ENCODE data around the gene KBTBD12. TPM values are rescaled to one million over a fixed set of nuclear protein-coding genes. Genes with fewer than 3 reads are reported as not detected.

The KBTBD12 gene
- polyA plus RNA-seq, 1 experiment, result not detected

DNA sequence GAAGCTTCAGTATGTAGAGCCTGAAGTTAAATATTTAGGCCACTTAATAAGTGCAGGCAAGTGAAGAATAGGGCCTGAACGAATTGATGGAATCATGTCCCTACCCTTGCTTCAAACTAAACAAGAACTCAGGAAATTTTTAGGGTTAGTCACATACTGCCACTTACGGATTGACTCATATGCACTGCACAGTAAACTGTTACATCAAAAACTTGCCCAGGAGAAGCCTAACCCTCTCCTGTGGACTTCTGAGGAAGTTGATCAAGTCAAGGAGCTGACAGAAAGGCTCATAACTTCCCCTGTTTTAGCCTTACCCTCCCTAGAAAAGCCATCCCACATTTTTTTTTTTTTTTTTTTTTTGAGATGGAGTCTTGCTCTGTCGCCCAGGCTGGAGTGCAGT lies 20.6 kb upstream of the KBTBD12 start:
- H3K27ac ChIP-seq (ENCODE audit: low read depth, low read length), result no peak overlapping the region

DNA sequence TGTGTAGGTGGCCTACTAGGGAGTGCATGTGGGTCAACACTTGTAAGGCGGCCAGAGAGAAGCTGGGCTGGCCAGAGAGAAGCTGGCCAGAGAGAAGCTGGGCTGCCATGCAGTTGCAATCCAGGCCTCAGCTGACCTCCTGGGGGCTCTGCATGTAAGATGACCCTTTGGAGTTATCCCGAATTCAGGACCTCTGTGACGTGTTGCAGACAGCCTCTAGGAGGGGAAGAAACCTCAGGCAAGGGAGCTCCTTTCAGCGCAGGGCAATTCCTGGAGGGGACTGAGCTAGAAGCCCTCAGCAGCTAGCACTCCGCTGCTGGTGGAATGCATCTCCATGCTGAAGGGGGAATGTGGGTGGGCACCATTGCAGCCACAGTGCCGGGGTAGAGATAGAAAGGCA lies 15.8 kb upstream of the KBTBD12 start:
- Histone ChIP-seq H3K27ac (ENCODE audit: low read depth, low read length) (no peak overlapping the region), H3K4me3 (ENCODE audit: low read depth, low read length) (no peak overlapping the region), H3K9me3 (ENCODE audit: control insufficient read depth, insufficient read depth, low read length) (no peaks in the 10 kb centered on the region), H3K27me3 (ENCODE audit: control insufficient read depth, insufficient read depth, low read length) (peaks cover 15% of the 10 kb centered on the region)
- POLR2A ChIA-PET, result no interaction called here
- CTCF ChIA-PET, result no interaction called here
- no peak for DNase-seq (ENCODE audit: low read depth, low spot score)
- TF ChIP-seq, protein P1, sequence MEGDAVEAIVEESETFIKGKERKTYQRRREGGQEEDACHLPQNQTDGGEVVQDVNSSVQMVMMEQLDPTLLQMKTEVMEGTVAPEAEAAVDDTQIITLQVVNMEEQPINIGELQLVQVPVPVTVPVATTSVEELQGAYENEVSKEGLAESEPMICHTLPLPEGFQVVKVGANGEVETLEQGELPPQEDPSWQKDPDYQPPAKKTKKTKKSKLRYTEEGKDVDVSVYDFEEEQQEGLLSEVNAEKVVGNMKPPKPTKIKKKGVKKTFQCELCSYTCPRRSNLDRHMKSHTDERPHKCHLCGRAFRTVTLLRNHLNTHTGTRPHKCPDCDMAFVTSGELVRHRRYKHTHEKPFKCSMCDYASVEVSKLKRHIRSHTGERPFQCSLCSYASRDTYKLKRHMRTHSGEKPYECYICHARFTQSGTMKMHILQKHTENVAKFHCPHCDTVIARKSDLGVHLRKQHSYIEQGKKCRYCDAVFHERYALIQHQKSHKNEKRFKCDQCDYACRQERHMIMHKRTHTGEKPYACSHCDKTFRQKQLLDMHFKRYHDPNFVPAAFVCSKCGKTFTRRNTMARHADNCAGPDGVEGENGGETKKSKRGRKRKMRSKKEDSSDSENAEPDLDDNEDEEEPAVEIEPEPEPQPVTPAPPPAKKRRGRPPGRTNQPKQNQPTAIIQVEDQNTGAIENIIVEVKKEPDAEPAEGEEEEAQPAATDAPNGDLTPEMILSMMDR (IDR thresholded peaks at IDR 0.05; ENCODE audit: low read depth, low read length), result no peak

More for the DNA sequence above, 20.6 kb upstream of the KBTBD12 start:
- no peak for DNase-seq (ENCODE audit: low read depth, low spot score)
- ChIA-PET CTCF (no interaction called here), POLR2A (no interaction called here)
- no peak overlapping the region for H3K4me3 ChIP-seq (ENCODE audit: low read depth, low read length)
- peaks cover 11% of the 10 kb centered on the region; the same call in 1 of the 2 replicates for H3K9me3 ChIP-seq (ENCODE audit: control insufficient read depth, insufficient read depth, low read length)
- TF ChIP-seq, protein P1 (IDR thresholded peaks at IDR 0.05; ENCODE audit: low read depth, low read length), result no peak
- peaks cover 4% of the 10 kb centered on the region for H3K27me3 ChIP-seq (ENCODE audit: control insufficient read depth, insufficient read depth, low read length)

DNA sequence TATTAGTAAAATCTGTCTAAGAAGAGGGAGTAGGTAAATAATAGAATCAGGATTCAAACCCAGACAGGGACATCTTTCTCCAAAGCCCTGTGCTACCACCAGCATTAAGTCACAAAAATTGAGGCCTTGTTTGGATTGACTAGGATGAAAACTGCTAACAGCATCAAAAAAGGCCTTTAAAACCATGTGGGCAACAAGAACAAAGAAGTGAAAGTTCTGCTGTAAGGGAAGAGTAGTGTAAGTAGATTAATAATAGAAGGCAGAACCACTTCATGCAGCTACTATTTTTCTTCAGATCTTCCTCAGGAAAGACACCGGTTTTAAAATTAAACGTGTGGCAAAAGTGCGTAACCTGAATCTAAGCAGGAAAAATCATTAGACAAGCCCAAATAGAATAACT lies 15.3 kb upstream of the KBTBD12 start:
- CTCF ChIA-PET, result interaction anchor here (0.6 kb wide), 1 partner anchor 17 kb away, joined by 5 read pairs; no protein-coding TSS in a partner anchor
- Histone ChIP-seq H3K27ac (ENCODE audit: low read depth, low read length) (no peak overlapping the region), H3K9me3 (ENCODE audit: control insufficient read depth, insufficient read depth, low read length) (no peaks in the 10 kb centered on the region), H3K27me3 (ENCODE audit: control insufficient read depth, insufficient read depth, low read length) (peaks cover 17% of the 10 kb centered on the region), H3K4me3 (ENCODE audit: low read depth, low read length) (no peak overlapping the region)
- DNase-seq (ENCODE audit: low read depth, low spot score), result no peak
- TF ChIP-seq, protein P1 (IDR thresholded peaks at IDR 0.05; ENCODE audit: low read depth, low read length), result no peak
- POLR2A ChIA-PET, result no interaction called here

DNA sequence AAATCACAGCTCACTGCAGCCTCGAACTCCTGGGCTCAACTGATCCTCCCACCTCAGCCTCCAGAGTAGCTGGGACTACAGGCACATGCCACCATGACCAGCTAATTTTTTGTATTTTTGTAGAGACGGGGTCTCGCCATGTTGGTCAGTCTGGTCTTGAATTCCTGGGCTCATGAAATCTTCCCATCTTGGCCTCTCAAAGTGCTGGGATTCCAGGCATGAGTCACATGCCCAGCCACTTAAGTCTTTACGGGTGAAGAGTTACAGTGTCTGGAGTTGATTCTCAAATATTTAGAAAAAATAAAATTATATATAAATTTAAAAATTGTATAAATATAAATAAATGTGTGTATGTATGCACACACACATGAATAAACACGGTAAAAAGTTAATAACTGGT lies 14.5 kb upstream of the KBTBD12 start:
- ChIA-PET POLR2A (no interaction called here), CTCF (no interaction called here)
- Histone ChIP-seq H3K9me3 (ENCODE audit: control insufficient read depth, insufficient read depth, low read length) (no peaks in the 10 kb centered on the region), H3K27me3 (ENCODE audit: control insufficient read depth, insufficient read depth, low read length) (peaks cover 24% of the 10 kb centered on the region), H3K27ac (ENCODE audit: low read depth, low read length) (no peak overlapping the region), H3K4me3 (ENCODE audit: low read depth, low read length) (no peak overlapping the region)
- TF ChIP-seq, protein P1 (IDR thresholded peaks at IDR 0.05; ENCODE audit: low read depth, low read length), result no peak
- no peak for DNase-seq (ENCODE audit: low read depth, low spot score)

DNA sequence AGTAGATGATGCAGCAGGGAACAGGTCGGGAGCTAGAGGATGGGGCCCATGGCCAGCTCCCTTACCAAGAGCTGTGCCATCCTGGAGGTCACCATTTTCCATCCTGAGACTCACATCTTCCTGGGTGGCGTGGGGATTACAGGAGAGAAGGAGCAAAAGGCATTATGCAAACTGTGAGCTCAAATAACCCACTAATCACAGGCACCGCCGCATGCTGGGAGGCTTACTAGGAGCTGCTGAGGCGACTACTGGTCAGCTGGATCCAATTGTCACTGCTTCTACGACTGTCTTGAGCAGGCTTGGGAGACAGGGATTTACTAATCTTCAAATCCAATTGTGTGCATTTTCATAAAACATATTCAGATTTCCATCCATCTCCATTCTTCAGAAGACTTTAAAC lies 12.5 kb upstream of the KBTBD12 start:
- Histone ChIP-seq H3K9me3 (ENCODE audit: control insufficient read depth, insufficient read depth, low read length) (no peaks in the 10 kb centered on the region; the same call in 1 of the 2 replicates), H3K4me3 (ENCODE audit: low read depth, low read length) (no peak overlapping the region), H3K27me3 (ENCODE audit: control insufficient read depth, insufficient read depth, low read length) (peaks cover 25% of the 10 kb centered on the region), H3K27ac (ENCODE audit: low read depth, low read length) (no peak overlapping the region)
- TF ChIP-seq, protein P1 (IDR thresholded peaks at IDR 0.05; ENCODE audit: low read depth, low read length), result no peak
- POLR2A ChIA-PET, result no interaction called here
- no peak for DNase-seq (ENCODE audit: low read depth, low spot score)
- CTCF ChIA-PET, result no interaction called here

All from AG04450 (cell line).